Muscle layer of colon (tissue), 2 donors: ENCODE data around the gene BIRC3.

ENCODE experiments used
- H3K27ac ChIP-seq: one replicate; pipeline ENCODE4 v1.7.0; 2013; ENCODE audit warnings: low read depth, mild to moderate bottlenecking, low read length, moderate library complexity
- H3K27me3 ChIP-seq, 2 donors: one replicate each; pipeline ENCODE4 v1.7.0; 2013; ENCODE audit warnings: low read length in 2 of 2, mild to moderate bottlenecking in 2 of 2; ENCODE audit not compliant: insufficient read depth in 2 of 2, control insufficient read depth in 1 of 2
- H3K36me3 ChIP-seq: one replicate; pipeline ENCODE4 v1.7.0; 2013; ENCODE audit warnings: mild to moderate bottlenecking, low read length; ENCODE audit not compliant: insufficient read depth
- H3K4me1 ChIP-seq: one replicate; pipeline ENCODE4 v1.7.0; 2013; ENCODE audit warnings: mild to moderate bottlenecking, low read length; ENCODE audit not compliant: insufficient read depth
- H3K4me3 ChIP-seq, 2 donors: one replicate each; pipeline ENCODE4 v1.7.0; 2013; ENCODE audit warnings: low read length in 2 of 2, low read depth in 1 of 2, mild to moderate bottlenecking in 1 of 2, moderate library complexity in 1 of 2
- H3K9ac ChIP-seq: one replicate; pipeline ENCODE4 v1.7.0; 2013; ENCODE audit warnings: low read length
- H3K9me3 ChIP-seq: one replicate; pipeline ENCODE4 v1.7.0; 2013; ENCODE audit warnings: mild to moderate bottlenecking, low read length
- donor health status: abdominal sarcoma.
- donor health status: Adenocarcinoma of cecum.

Gene BIRC3

DNA sequence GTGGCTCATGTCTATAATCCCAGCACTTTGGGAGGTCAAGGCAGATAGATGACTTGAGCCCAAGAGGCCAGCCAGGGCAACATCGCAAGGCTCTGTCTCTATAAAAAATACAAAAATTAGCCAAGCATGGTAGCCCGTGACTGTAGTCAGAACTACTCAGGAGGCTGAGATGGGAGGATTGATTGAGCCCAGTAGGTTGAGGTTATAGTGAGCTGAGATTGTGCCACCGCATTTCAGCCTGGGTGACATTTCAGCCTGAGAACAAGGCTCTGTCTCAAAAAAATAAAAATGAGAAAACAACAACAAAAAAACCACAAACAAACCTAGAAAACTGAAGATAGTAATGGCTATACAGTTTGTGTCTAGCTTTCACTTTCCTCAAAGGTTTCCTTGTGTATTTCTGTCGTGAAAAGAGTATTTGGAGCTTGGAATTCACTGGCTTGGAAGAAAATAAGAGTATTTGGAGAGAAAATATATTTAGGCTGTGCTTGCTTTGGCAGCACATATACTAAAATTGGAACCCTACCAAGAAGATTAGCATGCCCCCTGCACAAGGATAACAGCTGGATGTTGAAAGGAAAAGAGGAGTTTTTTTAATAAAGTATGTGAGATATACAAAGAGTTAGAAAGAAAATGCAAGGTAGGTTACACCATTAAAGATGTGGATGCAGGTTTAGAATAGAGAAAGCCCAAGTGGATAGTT, 3.9 kb upstream of the BIRC3 start:
- Histone ChIP-seq H3K4me3 (peak overlapping the region in 1 of 2 donors; percentile 44), H3K27ac (no peak overlapping the region), H3K9ac (no peak overlapping the region)

DNA sequence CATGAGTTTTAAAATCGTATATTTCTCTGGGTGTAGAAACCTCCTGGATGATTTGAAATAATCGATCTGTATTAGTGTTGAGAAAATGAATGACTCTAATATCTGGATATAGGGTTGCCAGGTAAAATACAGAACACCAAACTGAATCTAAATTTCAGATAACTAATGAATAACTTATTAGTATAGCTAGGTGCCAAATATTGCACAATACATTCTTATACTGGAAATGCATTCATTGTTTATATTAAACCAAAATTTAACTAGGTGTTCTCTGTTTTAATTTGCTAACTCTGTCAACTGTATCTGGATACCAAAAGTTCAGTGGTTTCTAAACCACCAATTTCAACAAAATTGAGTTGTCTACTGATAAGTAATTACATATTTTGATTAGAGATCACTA, 2.5 kb upstream of the BIRC3 start:
- Histone ChIP-seq H3K4me3 (no peak overlapping the region), H3K27ac (no peak overlapping the region), H3K9ac (no peak overlapping the region), H3K9me3 (no peaks in the 10 kb centered on the region), H3K4me1 (peaks cover 33% of the 10 kb centered on the region), H3K36me3 (no peaks in the 10 kb centered on the region), H3K27me3 (no peaks in the 10 kb centered on the region)

More for the DNA sequence above, 3.9 kb upstream of the BIRC3 start:
- H3K36me3 ChIP-seq = no peaks in the 10 kb centered on the region
- H3K4me1 ChIP-seq = peaks cover 23% of the 10 kb centered on the region
- H3K27me3 ChIP-seq = no peaks in the 10 kb centered on the region
- no peaks in the 10 kb centered on the region for H3K9me3 ChIP-seq

DNA sequence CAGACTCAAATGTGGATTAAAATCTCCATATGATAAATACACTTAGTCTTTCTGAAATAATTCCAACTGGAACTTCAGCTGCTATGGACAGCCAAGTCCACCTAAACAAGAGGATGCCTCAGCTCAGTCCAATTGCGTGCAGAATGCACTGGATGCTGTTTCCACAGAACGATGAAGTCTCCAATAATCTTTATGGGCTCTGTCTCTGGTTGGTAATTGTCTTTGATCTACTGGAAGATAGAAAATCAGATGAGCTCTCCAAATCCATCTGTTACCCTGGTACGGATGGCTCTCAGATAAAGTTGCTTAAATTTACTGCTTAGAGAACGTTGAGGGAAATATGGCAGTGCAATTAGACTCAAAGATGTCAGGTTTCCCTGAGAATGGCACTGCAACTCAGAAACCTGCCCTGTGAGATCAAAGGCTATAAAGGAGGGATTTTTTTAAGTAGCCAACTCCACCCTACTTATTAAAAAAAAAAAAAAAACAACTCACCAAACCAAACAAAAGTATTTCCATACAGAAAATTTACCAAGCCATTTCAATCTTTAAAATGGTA, 859 bp upstream of the BIRC3 start:
- no peaks in the 10 kb centered on the region for H3K9me3 ChIP-seq
- no peak overlapping the region for H3K9ac ChIP-seq
- no peak overlapping the region for H3K4me3 ChIP-seq
- peaks cover 42% of the 10 kb centered on the region for H3K4me1 ChIP-seq
- no peaks in the 10 kb centered on the region for H3K36me3 ChIP-seq
- H3K27me3 ChIP-seq = no peaks in the 10 kb centered on the region
- peak overlapping the region; percentile 62 for H3K27ac ChIP-seq

DNA sequence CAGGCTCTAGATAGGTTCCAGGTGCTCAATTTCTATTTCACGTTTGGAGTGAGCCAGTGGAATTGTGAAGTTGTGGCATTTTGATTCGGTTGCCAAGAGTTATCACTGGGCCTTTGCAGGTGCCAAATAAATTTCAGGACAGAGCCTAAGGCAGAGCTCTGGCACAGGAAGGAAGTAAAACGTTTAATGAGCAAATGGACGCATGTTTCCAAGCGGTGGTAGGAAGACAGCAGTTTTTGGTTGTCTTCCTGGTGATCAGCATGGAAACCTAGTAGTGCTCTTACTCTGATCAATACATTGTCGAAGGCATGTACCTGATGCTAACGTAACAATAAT, 452 bp downstream of the BIRC3 start:
- H3K4me1 ChIP-seq = peaks cover 47% of the 10 kb centered on the region
- no peaks in the 10 kb centered on the region for H3K27me3 ChIP-seq
- H3K4me3 ChIP-seq = peak overlapping the region; percentile 72 to 82
- peak overlapping the region; percentile 46 for H3K9ac ChIP-seq
- H3K9me3 ChIP-seq = no peaks in the 10 kb centered on the region
- peak overlapping the region; percentile 62 for H3K27ac ChIP-seq
- H3K36me3 ChIP-seq = no peaks in the 10 kb centered on the region

GRCh38 chr11:102318469-102318868, 1.2 kb downstream of the BIRC3 start:
- Histone ChIP-seq H3K27me3 (no peaks in the 10 kb centered on the region), H3K4me1 (peaks cover 42% of the 10 kb centered on the region), H3K4me3 (peak overlapping the region in 1 of 2 donors; percentile 82), H3K27ac (peak overlapping the region; percentile 0), H3K36me3 (no peaks in the 10 kb centered on the region), H3K9ac (no peak overlapping the region), H3K9me3 (no peaks in the 10 kb centered on the region)

GRCh38 chr11:102319544-102319943, 2.3 kb downstream of the BIRC3 start:
- Histone ChIP-seq H3K9ac (no peak overlapping the region), H3K4me3 (no peak overlapping the region)

DNA sequence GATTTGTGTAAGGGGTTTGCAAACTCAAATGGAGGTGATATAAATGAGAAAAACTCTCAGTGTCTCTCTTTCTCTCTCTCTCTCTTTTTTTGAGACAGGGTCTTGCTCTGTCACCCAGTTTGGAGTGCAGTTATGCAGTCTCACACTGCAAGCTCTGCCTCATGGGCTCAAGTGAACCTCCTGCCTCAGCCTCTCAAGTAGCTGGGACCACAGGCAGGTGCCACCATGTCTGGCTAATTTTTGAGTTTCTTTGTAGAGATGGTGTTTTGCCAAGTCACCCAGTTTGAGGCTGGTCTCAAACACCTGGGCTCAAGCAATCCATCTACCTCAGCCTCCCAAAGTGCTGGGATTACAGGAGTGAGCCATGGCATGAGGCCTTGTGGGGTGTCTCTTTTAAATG, 2.9 kb downstream of the BIRC3 start:
- Histone ChIP-seq H3K4me3 (no peak overlapping the region), H3K36me3 (no peaks in the 10 kb centered on the region), H3K9me3 (no peaks in the 10 kb centered on the region), H3K4me1 (peaks cover 37% of the 10 kb centered on the region), H3K27ac (peak overlapping the region; percentile 16), H3K9ac (no peak overlapping the region), H3K27me3 (no peaks in the 10 kb centered on the region)

More at GRCh38 chr11:102319544-102319943, 2.3 kb downstream of the BIRC3 start:
- H3K4me1 ChIP-seq = peaks cover 37% of the 10 kb centered on the region
- no peaks in the 10 kb centered on the region for H3K36me3 ChIP-seq
- H3K27me3 ChIP-seq = no peaks in the 10 kb centered on the region
- no peak overlapping the region for H3K27ac ChIP-seq
- H3K9me3 ChIP-seq = no peaks in the 10 kb centered on the region

- Histone ChIP-seq H3K27me3 (no peaks in the 10 kb centered on the region), H3K4me1 (peaks cover 37% of the 10 kb centered on the region), H3K9ac (no peak overlapping the region), H3K9me3 (no peaks in the 10 kb centered on the region), H3K36me3 (no peaks in the 10 kb centered on the region), H3K4me3 (no peak overlapping the region), H3K27ac (no peak overlapping the region)
Measured at GRCh38 chr11:102320679-102321078, 3.4 kb downstream of the BIRC3 start.

- no peak overlapping the region for H3K4me3 ChIP-seq
- H3K4me1 ChIP-seq = peaks cover 29% of the 10 kb centered on the region
- H3K9me3 ChIP-seq = no peaks in the 10 kb centered on the region
- H3K27ac ChIP-seq = no peak overlapping the region
- H3K9ac ChIP-seq = no peak overlapping the region
- H3K36me3 ChIP-seq = peaks cover 8% of the 10 kb centered on the region
- H3K27me3 ChIP-seq = no peaks in the 10 kb centered on the region
Measured at GRCh38 chr11:102322560-102322959, 5.3 kb downstream of the BIRC3 start.

DNA sequence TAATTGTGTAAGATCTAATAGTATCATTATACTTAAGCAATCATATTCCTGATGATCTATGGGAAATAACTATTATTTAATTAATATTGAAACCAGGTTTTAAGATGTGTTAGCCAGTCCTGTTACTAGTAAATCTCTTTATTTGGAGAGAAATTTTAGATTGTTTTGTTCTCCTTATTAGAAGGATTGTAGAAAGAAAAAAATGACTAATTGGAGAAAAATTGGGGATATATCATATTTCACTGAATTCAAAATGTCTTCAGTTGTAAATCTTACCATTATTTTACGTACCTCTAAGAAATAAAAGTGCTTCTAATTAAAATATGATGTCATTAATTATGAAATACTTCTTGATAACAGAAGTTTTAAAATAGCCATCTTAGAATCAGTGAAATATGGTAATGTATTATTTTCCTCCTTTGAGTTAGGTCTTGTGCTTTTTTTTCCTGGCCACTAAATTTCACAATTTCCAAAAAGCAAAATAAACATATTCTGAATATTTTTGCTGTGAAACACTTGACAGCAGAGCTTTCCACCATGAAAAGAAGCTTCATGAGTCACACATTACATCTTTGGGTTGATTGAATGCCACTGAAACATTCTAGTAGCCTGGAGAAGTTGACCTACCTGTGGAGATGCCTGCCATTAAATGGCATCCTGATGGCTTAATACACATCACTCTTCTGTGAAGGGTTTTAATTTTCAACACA, 6.4 kb downstream of the BIRC3 start:
- H3K27me3 ChIP-seq = no peaks in the 10 kb centered on the region
- peaks cover 8% of the 10 kb centered on the region for H3K36me3 ChIP-seq
- H3K9ac ChIP-seq = no peak overlapping the region
- H3K4me3 ChIP-seq = no peak overlapping the region
- no peak overlapping the region for H3K27ac ChIP-seq
- H3K4me1 ChIP-seq = peaks cover 21% of the 10 kb centered on the region
- no peaks in the 10 kb centered on the region for H3K9me3 ChIP-seq

- no peak overlapping the region for H3K4me3 ChIP-seq
- H3K4me1 ChIP-seq = peaks cover 15% of the 10 kb centered on the region
- no peaks in the 10 kb centered on the region for H3K27me3 ChIP-seq
- H3K9ac ChIP-seq = no peak overlapping the region
- peaks cover 22% of the 10 kb centered on the region for H3K36me3 ChIP-seq
- no peaks in the 10 kb centered on the region for H3K9me3 ChIP-seq
- no peak overlapping the region for H3K27ac ChIP-seq
Measured at GRCh38 chr11:102325088-102325487, 7.8 kb downstream of the BIRC3 start.
